Ishikawa (cell line): ENCODE measurements around the gene GIMAP8.
A peak's percentile ranks its signal among the peaks of the same experiment; 100 is the strongest.

Experiments used
- EP300 ChIP-seq: IDR thresholded peaks from 2 replicates; pipeline ENCODE4 v1.6.1; 2012; ENCODE audit warnings: borderline replicate concordance
- MAX ChIP-seq: IDR thresholded peaks from 2 replicates; pipeline ENCODE4 v1.6.1; 2012
- NFIC ChIP-seq: IDR thresholded peaks from 2 replicates; pipeline ENCODE4 v1.6.1; 2012
- TAF1 ChIP-seq: IDR thresholded peaks from 2 replicates; pipeline ENCODE4 v1.6.1; 2012; ENCODE audit warnings: low read depth, mild to moderate bottlenecking
- USF1 ChIP-seq: IDR thresholded peaks from 2 replicates; pipeline ENCODE4 v1.6.1; 2012
- YY1 ChIP-seq: IDR thresholded peaks from 2 replicates; pipeline ENCODE4 v1.6.1; 2012; ENCODE audit warnings: low read depth
- ZBTB7A ChIP-seq: IDR thresholded peaks from 2 replicates; pipeline ENCODE4 v1.6.1; 2012; ENCODE audit warnings: low read depth

- TF ChIP-seq MAX (no peak), NFIC (no peak), ZBTB7A (no peak), USF1 (no peak), TAF1 (peak; percentile 7; the same call in 1 of the 2 replicates), YY1 (no peak; the same call in 1 of the 2 replicates), EP300 (no peak)
These were observed 44.7 kb upstream of the GIMAP8 start for GRCh38 chr7:150405584-150406311.
